Osteoblast (primary cell): ENCODE results near the gene ZNF440. TPM values are rescaled to one million over a fixed set of nuclear protein-coding genes. Genes with fewer than 3 reads are reported as not detected.
"Not testable (repeated sequence)": the region's sequence is repeated elsewhere in the genome, so short reads cannot be mapped to it uniquely, and the experiment has no call there.

Experiments
- DNase-seq: peaks from one replicate; pipeline ENCODE4 v3.0.0; 2011; ENCODE audit warnings: low spot score, mixed read lengths; ENCODE audit not compliant: insufficient read length; ENCODE audit errors: missing footprints
- H2AFZ ChIP-seq: 2 replicates; pipeline ENCODE4 v1.6.0; 2011; ENCODE audit warnings: mild to moderate bottlenecking, low read length
- H3K27ac ChIP-seq: 2 replicates; pipeline ENCODE4 v1.5.1; 2011; ENCODE audit warnings: mild to moderate bottlenecking, low read depth, low read length, moderate library complexity
- H3K27me3 ChIP-seq: 2 replicates; pipeline ENCODE4 v1.6.0; 2012; ENCODE audit warnings: mild to moderate bottlenecking, control low read depth, inconsistent platforms, low read length, moderate library complexity; ENCODE audit not compliant: insufficient read depth
- H3K36me3 ChIP-seq: 2 replicates; pipeline ENCODE4 v1.5.1; 2011; ENCODE audit warnings: mild to moderate bottlenecking, low read length, control low read depth, moderate library complexity; ENCODE audit not compliant: insufficient read depth
- H3K4me1 ChIP-seq: 2 replicates; pipeline ENCODE4 v1.5.1; 2011; ENCODE audit warnings: mild to moderate bottlenecking, low read length, control low read depth, moderate library complexity; ENCODE audit not compliant: insufficient read depth
- H3K4me2 ChIP-seq: 2 replicates; pipeline ENCODE4 v1.6.0; 2011; ENCODE audit warnings: mild to moderate bottlenecking, low read length; ENCODE audit not compliant: insufficient read depth
- H3K4me3 ChIP-seq: fragments of 200-600 bp; sonication (generic); 3 replicates; pipeline ENCODE4 v1.5.1; 2012; ENCODE audit warnings: mild to moderate bottlenecking, low read length, inconsistent platforms; ENCODE audit not compliant: insufficient read depth
- H3K79me2 ChIP-seq: 2 replicates; pipeline ENCODE4 v1.6.0; 2012; ENCODE audit warnings: mild to moderate bottlenecking, low read length, control low read depth, inconsistent platforms; ENCODE audit not compliant: insufficient read depth
- H3K9me3 ChIP-seq: 2 replicates; pipeline ENCODE4 v1.5.1; 2011; ENCODE audit warnings: low read depth, low read length, control low read depth
- H4K20me1 ChIP-seq: 2 replicates; pipeline ENCODE4 v1.6.0; 2012; ENCODE audit warnings: mild to moderate bottlenecking, low read length, control low read depth; ENCODE audit not compliant: insufficient read depth
- CTCF ChIP-seq: IDR thresholded peaks from 2 replicates; pipeline ENCODE4 v1.5.1; 2011; ENCODE audit warnings: mild to moderate bottlenecking, low read depth, low read length, moderate library complexity; ENCODE audit errors: extremely low read depth
- total RNA-seq: library from RNA; depleted of rRNA; stranded (reverse); fragments of >200 nt; gene quantifications from 2 replicates; pipeline ENCODE4 v1.2.3, GENCODE V29; 2012

ZNF440 gene
- total RNA-seq, 1 donor: 11.2 TPM

- H3K36me3 ChIP-seq: peaks cover 4% of the 10 kb centered on the region
- no peak overlapping the region for H3K4me2 ChIP-seq
- H3K27ac ChIP-seq: no peak overlapping the region
- H3K4me3 ChIP-seq: no peak overlapping the region
- H3K9me3 ChIP-seq: peaks cover 3% of the 10 kb centered on the region
- peaks cover 54% of the 10 kb centered on the region for H3K79me2 ChIP-seq
- H3K4me1 ChIP-seq: peaks cover 10% of the 10 kb centered on the region
- no peak for TF ChIP-seq CTCF
- no peak overlapping the region for H2AFZ ChIP-seq
- H3K27me3 ChIP-seq: no peaks in the 10 kb centered on the region
- DNase-seq: no peak
- H4K20me1 ChIP-seq: peaks cover 4% of the 10 kb centered on the region
Measured at GRCh38 chr19:11769995-11770394, 44.1 kb upstream of the ZNF440 start.

GRCh38 chr19:11771520-11771919 lies 42.6 kb upstream of the ZNF440 start:
- H3K9me3 ChIP-seq, H3K4me3 ChIP-seq, H4K20me1 ChIP-seq, H3K4me1 ChIP-seq, H3K4me2 ChIP-seq, H3K36me3 ChIP-seq, H3K27me3 ChIP-seq, H2AFZ ChIP-seq, H3K27ac ChIP-seq, DNase-seq: not testable (repeated sequence)
- peaks cover 61% of the 10 kb centered on the region for H3K79me2 ChIP-seq

DNA sequence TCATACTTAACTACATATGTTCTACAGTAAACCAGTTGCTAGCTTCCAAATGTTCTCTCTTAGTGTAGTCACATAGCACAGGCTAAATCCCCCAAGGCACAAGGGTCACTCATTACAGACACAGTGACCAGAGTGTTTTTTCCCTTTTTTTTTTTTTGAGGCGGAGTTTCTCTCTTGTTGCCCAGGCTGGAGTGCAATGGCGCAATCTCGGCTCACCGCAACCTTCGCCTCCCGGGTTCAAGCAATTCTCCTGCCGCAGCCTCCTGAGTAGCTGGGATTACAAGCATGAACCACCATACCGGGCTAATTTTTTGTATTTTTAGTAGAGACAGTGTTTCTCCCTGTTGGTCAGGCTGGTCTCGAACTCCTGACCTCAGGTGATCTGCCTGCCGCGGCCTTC lies 37.4 kb upstream of the ZNF440 start:
- not testable (repeated sequence) for H3K4me2 ChIP-seq, H3K4me1 ChIP-seq, H4K20me1 ChIP-seq, H3K27me3 ChIP-seq, H3K27ac ChIP-seq, H3K4me3 ChIP-seq, DNase-seq, H2AFZ ChIP-seq
- Histone ChIP-seq H3K36me3 (peaks cover 40% of the 10 kb centered on the region), H3K79me2 (peaks cover 24% of the 10 kb centered on the region), H3K9me3 (peaks cover 42% of the 10 kb centered on the region)

- peaks cover 67% of the 10 kb centered on the region for H3K9me3 ChIP-seq
Measured at GRCh38 chr19:11780431-11781020, 33.5 kb upstream of the ZNF440 start.

More at GRCh38 chr19:11780431-11781020, 33.5 kb upstream of the ZNF440 start:
- no peak overlapping the region for H2AFZ ChIP-seq
- no peaks in the 10 kb centered on the region for H4K20me1 ChIP-seq
- no peaks in the 10 kb centered on the region for H3K4me1 ChIP-seq
- no peak overlapping the region for H3K4me3 ChIP-seq
- TF ChIP-seq CTCF: no peak
- DNase-seq: no peak
- H3K79me2 ChIP-seq: peaks cover 6% of the 10 kb centered on the region
- H3K4me2 ChIP-seq: no peak overlapping the region
- no peaks in the 10 kb centered on the region for H3K27me3 ChIP-seq
- no peak overlapping the region for H3K27ac ChIP-seq
- peaks cover 44% of the 10 kb centered on the region for H3K36me3 ChIP-seq
